ENCODE measurements around the gene MBD2.

DNA sequence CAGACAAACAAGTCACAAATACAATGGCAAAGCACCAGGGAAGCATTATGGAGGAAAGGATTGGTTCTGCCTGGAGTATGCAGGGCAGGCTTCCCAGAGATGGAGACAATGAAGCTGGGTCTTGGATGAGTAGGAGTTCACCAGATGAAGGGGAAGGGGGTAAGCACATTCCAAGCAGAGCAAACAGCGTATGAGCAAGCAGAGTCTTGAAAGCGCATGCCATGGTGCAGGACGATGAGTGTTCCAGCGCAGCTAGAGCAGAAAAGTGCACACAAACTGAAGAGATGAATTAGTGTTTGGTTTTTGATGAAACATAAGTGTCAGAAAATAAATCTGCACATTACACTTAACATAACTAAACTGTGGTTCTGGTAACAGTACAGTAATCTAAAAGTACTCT lies 21.6 kb downstream of the MBD2 start:
- TF ChIP-seq, protein P1, sequence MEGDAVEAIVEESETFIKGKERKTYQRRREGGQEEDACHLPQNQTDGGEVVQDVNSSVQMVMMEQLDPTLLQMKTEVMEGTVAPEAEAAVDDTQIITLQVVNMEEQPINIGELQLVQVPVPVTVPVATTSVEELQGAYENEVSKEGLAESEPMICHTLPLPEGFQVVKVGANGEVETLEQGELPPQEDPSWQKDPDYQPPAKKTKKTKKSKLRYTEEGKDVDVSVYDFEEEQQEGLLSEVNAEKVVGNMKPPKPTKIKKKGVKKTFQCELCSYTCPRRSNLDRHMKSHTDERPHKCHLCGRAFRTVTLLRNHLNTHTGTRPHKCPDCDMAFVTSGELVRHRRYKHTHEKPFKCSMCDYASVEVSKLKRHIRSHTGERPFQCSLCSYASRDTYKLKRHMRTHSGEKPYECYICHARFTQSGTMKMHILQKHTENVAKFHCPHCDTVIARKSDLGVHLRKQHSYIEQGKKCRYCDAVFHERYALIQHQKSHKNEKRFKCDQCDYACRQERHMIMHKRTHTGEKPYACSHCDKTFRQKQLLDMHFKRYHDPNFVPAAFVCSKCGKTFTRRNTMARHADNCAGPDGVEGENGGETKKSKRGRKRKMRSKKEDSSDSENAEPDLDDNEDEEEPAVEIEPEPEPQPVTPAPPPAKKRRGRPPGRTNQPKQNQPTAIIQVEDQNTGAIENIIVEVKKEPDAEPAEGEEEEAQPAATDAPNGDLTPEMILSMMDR (IDR thresholded peaks at IDR 0.05): no peak
- TF ChIP-seq TCF7L2 (IDR thresholded peaks at IDR 0.05; ENCODE audit: low read depth, low read length) (no peak), SIN3A (IDR thresholded peaks at IDR 0.05; ENCODE audit: borderline replicate concordance, insufficient read depth, low read depth, low read length) (no peak)
